Liver (tissue), 9 donors: ENCODE measurements around the gene NINJ1. TPM values are rescaled to one million over a fixed set of nuclear protein-coding genes. Genes with fewer than 3 reads are reported as not detected.

Experiments used
- DNase-seq: peaks from one replicate; pipeline ENCODE4 v3.0.0-alpha.2; 2017; ENCODE audit warnings: low spot score
- H3K27ac ChIP-seq, 2 donors: one replicate each; pipeline ENCODE4 v1.7.0; 2013; ENCODE audit warnings: inconsistent platforms in 2 of 2, low read length in 2 of 2, control low read depth in 1 of 2, low read depth in 1 of 2, mild to moderate bottlenecking in 1 of 2
- H3K27me3 ChIP-seq, 4 donors: one replicate each; pipeline versions ENCODE4 v1.6.1 to v1.7.0; 2013; ENCODE audit warnings: low read length in 3 of 4, inconsistent platforms in 1 of 4, mild to moderate bottlenecking in 1 of 4, moderate library complexity in 1 of 4; ENCODE audit not compliant: control insufficient read depth in 4 of 4, insufficient read depth in 4 of 4
- H3K36me3 ChIP-seq, 4 donors: one replicate each; pipeline versions ENCODE4 v1.6.1 to v1.7.0; 2013; ENCODE audit warnings: low read length in 3 of 4, mild to moderate bottlenecking in 3 of 4, low read depth in 1 of 4, moderate library complexity in 1 of 4; ENCODE audit not compliant: control insufficient read depth in 4 of 4, insufficient read depth in 3 of 4
- H3K4me1 ChIP-seq, 4 donors: one replicate each; pipeline versions ENCODE4 v1.6.1 to v1.7.0; 2013; ENCODE audit warnings: low read length in 3 of 4, mild to moderate bottlenecking in 3 of 4, moderate library complexity in 1 of 4; ENCODE audit not compliant: control insufficient read depth in 4 of 4, insufficient read depth in 4 of 4
- H3K4me3 ChIP-seq, 3 donors: one replicate each; pipeline versions ENCODE4 v1.6.1 to v1.7.0; 2013; ENCODE audit warnings: low read length in 3 of 3, control low read depth in 1 of 3, low read depth in 1 of 3, mild to moderate bottlenecking in 1 of 3
- H3K9ac ChIP-seq, 2 donors: one replicate each; pipeline ENCODE4 v1.7.0; 2013; ENCODE audit warnings: low read length in 2 of 2, mild to moderate bottlenecking in 2 of 2, moderate library complexity in 2 of 2, control low read depth in 1 of 2, low read depth in 1 of 2
- H3K9me3 ChIP-seq, 4 donors: one replicate each; pipeline versions ENCODE4 v1.6.1 to v1.7.0; 2013; ENCODE audit warnings: low read length in 3 of 4; ENCODE audit not compliant: control insufficient read depth in 4 of 4
- EGR1 ChIP-seq, 2 donors: IDR thresholded peaks; 2 replicates each; pipeline ENCODE4 v1.6.1; 2016 to 2018; ENCODE audit warnings: antibody characterized with exemption in 2 of 2, low read depth in 2 of 2
- FOXA1 ChIP-seq: IDR thresholded peaks from 2 replicates; pipeline ENCODE4 v1.6.1; 2016; ENCODE audit warnings: antibody characterized with exemption
- FOXA2 ChIP-seq: IDR thresholded peaks from 2 replicates; pipeline ENCODE4 v1.6.1; 2016; ENCODE audit warnings: antibody characterized with exemption
- GABPA ChIP-seq, 2 donors: IDR thresholded peaks in 1 of 2; conservative IDR thresholded peaks in 1 of 2; 2 replicates each; pipeline ENCODE4 v1.6.1; 2016; ENCODE audit warnings: antibody characterized with exemption in 2 of 2, mild to moderate bottlenecking in 1 of 2, moderate library complexity in 1 of 2
- HNF4A ChIP-seq, 2 donors: conservative IDR thresholded peaks; 2 replicates each; pipeline ENCODE4 v1.6.1; 2016; ENCODE audit warnings: antibody characterized with exemption in 2 of 2, mild to moderate bottlenecking in 2 of 2
- JUND ChIP-seq, 2 donors: IDR thresholded peaks; 2 replicates each; pipeline ENCODE4 v1.6.1; 2016; ENCODE audit warnings: antibody characterized with exemption in 2 of 2
- NR2F2 ChIP-seq: IDR thresholded peaks from 2 replicates; pipeline ENCODE4 v1.6.1; 2016; ENCODE audit warnings: antibody characterized with exemption
- RAD21 ChIP-seq, 2 donors: IDR thresholded peaks; 2 replicates each; pipeline ENCODE4 v1.6.1; 2016; ENCODE audit warnings: antibody characterized with exemption in 2 of 2, mild to moderate bottlenecking in 2 of 2
- SP1 ChIP-seq: IDR thresholded peaks from 2 replicates; pipeline ENCODE4 v1.6.1; 2018; ENCODE audit warnings: antibody characterized with exemption, mild to moderate bottlenecking
- TAF1 ChIP-seq: conservative IDR thresholded peaks from 2 replicates; pipeline ENCODE4 v1.6.1; 2016; ENCODE audit warnings: antibody characterized with exemption, mild to moderate bottlenecking
- YY1 ChIP-seq: IDR thresholded peaks from 2 replicates; pipeline ENCODE4 v1.6.1; 2016; ENCODE audit warnings: antibody characterized with exemption, mild to moderate bottlenecking
- WGBS: extraction: QIAGEN DNeasy Blood & Tissue Kit; methylation state at CpG from one replicate; pipeline ENCODE4 v1.1.7; 2013; 5-methylcytosine and 5-hydroxymethylcytosine counted together
- polyA plus RNA-seq, 2 donors: library from polyadenylated mRNA; stranded (reverse) in 1 of 2; unstranded in 1 of 2; fragments of 200-250 nt in 1 of 2; fragments of >200 nt in 1 of 2; fragmentation: Nextera tagmentation in 1 of 2; extraction: Ambion mirVana in 1 of 2; gene quantifications; one replicate each; pipeline versions ENCODE4 v1.2.1 to v1.2.3, GENCODE V29; 2013 to 2015
- total RNA-seq, 2 donors: library from RNA; depleted of rRNA; stranded (reverse); fragments of >200 nt; gene quantifications; one replicate each; pipeline ENCODE4 v1.2.3, GENCODE V29; 2014
- TF ChIP-seq, protein P1 (sequence below): fragments of 150-350 bp; IDR thresholded peaks from 2 replicates; pipeline ENCODE4 v1.5.1; 2017; ENCODE audit warnings: improper control_type of control experiment, low read depth, low read length; ENCODE audit not compliant: missing input control
- TF ChIP-seq, protein P2 (sequence below): IDR thresholded peaks from 2 replicates; pipeline ENCODE4 v1.6.1; 2016; ENCODE audit warnings: antibody characterized with exemption
- TF ChIP-seq, protein P3 (sequence below): IDR thresholded peaks from 2 replicates; pipeline ENCODE4 v1.6.1; 2016; ENCODE audit warnings: antibody characterized with exemption
- TF ChIP-seq, protein P4 (sequence below): IDR thresholded peaks from 2 replicates; pipeline ENCODE4 v1.6.1; 2016; ENCODE audit warnings: antibody characterized with exemption, mild to moderate bottlenecking
- donor health status: healthy.
- donor health status: healthy.
- donor health status: healthy.
- donor health status: healthy.
- donor health status: healthy.

NINJ1 gene
- total and polyA plus RNA-seq, 4 donors, result 31.2 to 72.1 (median 55.2) TPM

DNA sequence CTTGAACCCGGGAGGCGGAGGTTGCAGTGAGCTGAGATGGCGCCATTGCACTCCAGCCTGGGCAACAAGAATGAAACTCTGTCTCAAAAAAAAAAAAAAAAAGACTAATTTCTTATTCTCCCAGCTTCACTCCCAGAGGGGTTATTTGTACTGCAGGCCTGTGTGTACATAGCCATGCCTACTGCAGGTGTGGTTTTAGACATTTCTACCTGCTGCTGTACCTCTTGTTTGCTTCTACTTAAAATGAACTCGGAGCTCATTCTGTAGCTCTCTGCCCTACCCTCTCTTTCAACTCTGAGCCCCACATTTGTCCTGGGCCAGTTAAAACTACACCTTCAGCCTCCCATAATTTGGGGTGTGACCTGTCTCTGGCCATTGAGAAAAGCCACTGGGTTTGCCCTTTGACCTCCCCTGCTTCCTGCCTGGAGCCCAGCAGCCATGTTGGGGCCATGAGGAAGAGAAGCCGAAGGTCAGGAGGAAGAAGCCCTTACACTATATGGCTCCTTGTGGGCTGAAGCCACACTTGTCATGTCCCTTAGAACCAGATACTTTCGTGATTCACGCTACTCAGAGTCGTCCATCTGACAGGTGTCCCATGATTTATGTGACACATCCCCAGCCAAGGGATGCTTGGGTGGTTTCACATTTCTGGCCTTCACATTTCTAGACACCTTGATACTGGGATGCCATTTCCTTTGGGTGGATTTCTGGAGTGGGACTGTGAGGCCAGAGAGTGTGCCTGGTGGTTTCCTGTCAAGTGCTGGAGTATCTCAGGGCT is 47.4 kb downstream of the NINJ1 start:
- H3K9me3 ChIP-seq, result peaks cover 0 to 2% (median 0%) of the 10 kb centered on the region in 4 donors
- H3K36me3 ChIP-seq, result peaks cover 0 to 4% (median 0%) of the 10 kb centered on the region in 4 donors
- H3K4me3 ChIP-seq, result no peak overlapping the region
- no peaks in the 10 kb centered on the region for H3K27me3 ChIP-seq
- WGBS, result 93% methylated on average over 8 of the region's 8 CpGs
- H3K4me1 ChIP-seq, result no peaks in the 10 kb centered on the region
- H3K27ac ChIP-seq, result no peak overlapping the region
- no peak overlapping the region for H3K9ac ChIP-seq
- TF ChIP-seq JUND (IDR thresholded peaks at IDR 0.05) (no peak), EGR1 (IDR thresholded peaks at IDR 0.05; ENCODE audit: low read depth in 2 of 2) (no peak), SP1 (no peak), FOXA2 (no peak), RAD21 (IDR thresholded peaks at IDR 0.05) (no peak)
- TF ChIP-seq, protein P1, sequence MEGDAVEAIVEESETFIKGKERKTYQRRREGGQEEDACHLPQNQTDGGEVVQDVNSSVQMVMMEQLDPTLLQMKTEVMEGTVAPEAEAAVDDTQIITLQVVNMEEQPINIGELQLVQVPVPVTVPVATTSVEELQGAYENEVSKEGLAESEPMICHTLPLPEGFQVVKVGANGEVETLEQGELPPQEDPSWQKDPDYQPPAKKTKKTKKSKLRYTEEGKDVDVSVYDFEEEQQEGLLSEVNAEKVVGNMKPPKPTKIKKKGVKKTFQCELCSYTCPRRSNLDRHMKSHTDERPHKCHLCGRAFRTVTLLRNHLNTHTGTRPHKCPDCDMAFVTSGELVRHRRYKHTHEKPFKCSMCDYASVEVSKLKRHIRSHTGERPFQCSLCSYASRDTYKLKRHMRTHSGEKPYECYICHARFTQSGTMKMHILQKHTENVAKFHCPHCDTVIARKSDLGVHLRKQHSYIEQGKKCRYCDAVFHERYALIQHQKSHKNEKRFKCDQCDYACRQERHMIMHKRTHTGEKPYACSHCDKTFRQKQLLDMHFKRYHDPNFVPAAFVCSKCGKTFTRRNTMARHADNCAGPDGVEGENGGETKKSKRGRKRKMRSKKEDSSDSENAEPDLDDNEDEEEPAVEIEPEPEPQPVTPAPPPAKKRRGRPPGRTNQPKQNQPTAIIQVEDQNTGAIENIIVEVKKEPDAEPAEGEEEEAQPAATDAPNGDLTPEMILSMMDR, result no peak
- TF ChIP-seq, protein P2, sequence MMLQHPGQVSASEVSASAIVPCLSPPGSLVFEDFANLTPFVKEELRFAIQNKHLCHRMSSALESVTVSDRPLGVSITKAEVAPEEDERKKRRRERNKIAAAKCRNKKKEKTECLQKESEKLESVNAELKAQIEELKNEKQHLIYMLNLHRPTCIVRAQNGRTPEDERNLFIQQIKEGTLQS, result no peak
- DNase-seq, result no peak

DNA sequence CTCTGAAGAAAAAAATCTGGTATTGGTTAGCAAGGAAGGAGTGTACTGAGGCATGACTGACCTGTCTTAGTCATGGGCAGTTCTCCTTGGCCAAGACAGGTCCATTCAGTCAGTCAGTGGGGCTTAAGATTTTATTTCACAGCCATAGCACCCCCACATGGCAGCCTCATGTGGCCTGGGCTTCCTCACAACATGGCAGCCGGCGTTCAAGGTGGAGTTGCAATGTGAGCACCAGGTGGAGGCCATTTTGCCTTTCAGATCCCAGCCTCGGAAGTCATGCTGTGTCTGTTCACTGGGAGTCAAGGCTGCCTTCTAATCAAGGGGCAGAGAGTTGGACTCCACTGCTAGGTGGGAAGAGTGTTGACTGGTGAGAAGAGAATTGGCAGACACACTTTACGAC is 48.4 kb downstream of the NINJ1 start:
- no peak for DNase-seq
- 98% methylated on average over 4 of the region's 4 CpGs for WGBS
- Histone ChIP-seq H3K27me3 (no peaks in the 10 kb centered on the region), H3K36me3 (peaks cover 0 to 4% (median 0%) of the 10 kb centered on the region in 4 donors), H3K4me1 (no peaks in the 10 kb centered on the region), H3K9ac (no peak overlapping the region), H3K4me3 (no peak overlapping the region), H3K27ac (no peak overlapping the region), H3K9me3 (peaks cover 0 to 2% (median 0%) of the 10 kb centered on the region in 4 donors)
- TF ChIP-seq, protein P2, result no peak
- no peak for TF ChIP-seq HNF4A (conservative IDR thresholded peaks at IDR 0.05)

DNA sequence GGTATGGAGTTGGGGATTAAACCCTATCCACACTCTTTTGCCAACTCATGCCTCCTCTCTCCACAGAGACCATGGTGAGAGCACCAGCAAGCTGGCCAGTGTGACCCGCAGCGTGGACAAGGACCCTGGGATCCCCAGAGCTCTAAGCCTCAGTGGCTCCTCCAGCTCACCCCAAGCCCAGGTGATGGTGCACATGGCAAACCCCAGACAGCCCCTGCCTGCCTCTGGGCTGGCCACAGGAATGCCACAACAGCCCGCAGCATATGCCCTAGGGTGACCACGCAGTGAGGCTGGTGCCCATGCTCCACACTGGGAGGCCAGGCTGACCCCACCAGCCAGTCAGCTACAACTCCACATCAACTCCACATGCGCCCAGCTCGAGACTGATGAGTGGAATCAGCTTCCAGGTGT is 49.6 kb downstream of the NINJ1 start:
- H3K9ac ChIP-seq, result no peak overlapping the region
- peaks cover 0 to 2% (median 0%) of the 10 kb centered on the region in 4 donors for H3K9me3 ChIP-seq
- no peak overlapping the region for H3K4me3 ChIP-seq
- H3K27me3 ChIP-seq, result no peaks in the 10 kb centered on the region
- 96% methylated on average over 6 of the region's 6 CpGs for WGBS
- DNase-seq, result peak; percentile 27
- H3K27ac ChIP-seq, result no peak overlapping the region
- H3K4me1 ChIP-seq, result no peaks in the 10 kb centered on the region
- H3K36me3 ChIP-seq, result peaks cover 0 to 7% (median 0%) of the 10 kb centered on the region in 4 donors
- TF ChIP-seq SP1 (no peak), EGR1 (IDR thresholded peaks at IDR 0.05; ENCODE audit: low read depth in 2 of 2) (no peak), TAF1 (no peak), RAD21 (IDR thresholded peaks at IDR 0.05) (no peak), NR2F2 (no peak), HNF4A (conservative IDR thresholded peaks at IDR 0.05) (no peak), JUND (IDR thresholded peaks at IDR 0.05) (no peak), GABPA (IDR thresholded peaks at IDR 0.05 in 1 of 2, conservative IDR thresholded peaks at IDR 0.05 in 1 of 2) (no peak), YY1 (no peak), FOXA1 (no peak)
- TF ChIP-seq, protein P3, sequence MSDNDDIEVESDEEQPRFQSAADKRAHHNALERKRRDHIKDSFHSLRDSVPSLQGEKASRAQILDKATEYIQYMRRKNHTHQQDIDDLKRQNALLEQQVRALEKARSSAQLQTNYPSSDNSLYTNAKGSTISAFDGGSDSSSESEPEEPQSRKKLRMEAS, result no peak
- TF ChIP-seq, protein P1, result no peak
- TF ChIP-seq, protein P4, sequence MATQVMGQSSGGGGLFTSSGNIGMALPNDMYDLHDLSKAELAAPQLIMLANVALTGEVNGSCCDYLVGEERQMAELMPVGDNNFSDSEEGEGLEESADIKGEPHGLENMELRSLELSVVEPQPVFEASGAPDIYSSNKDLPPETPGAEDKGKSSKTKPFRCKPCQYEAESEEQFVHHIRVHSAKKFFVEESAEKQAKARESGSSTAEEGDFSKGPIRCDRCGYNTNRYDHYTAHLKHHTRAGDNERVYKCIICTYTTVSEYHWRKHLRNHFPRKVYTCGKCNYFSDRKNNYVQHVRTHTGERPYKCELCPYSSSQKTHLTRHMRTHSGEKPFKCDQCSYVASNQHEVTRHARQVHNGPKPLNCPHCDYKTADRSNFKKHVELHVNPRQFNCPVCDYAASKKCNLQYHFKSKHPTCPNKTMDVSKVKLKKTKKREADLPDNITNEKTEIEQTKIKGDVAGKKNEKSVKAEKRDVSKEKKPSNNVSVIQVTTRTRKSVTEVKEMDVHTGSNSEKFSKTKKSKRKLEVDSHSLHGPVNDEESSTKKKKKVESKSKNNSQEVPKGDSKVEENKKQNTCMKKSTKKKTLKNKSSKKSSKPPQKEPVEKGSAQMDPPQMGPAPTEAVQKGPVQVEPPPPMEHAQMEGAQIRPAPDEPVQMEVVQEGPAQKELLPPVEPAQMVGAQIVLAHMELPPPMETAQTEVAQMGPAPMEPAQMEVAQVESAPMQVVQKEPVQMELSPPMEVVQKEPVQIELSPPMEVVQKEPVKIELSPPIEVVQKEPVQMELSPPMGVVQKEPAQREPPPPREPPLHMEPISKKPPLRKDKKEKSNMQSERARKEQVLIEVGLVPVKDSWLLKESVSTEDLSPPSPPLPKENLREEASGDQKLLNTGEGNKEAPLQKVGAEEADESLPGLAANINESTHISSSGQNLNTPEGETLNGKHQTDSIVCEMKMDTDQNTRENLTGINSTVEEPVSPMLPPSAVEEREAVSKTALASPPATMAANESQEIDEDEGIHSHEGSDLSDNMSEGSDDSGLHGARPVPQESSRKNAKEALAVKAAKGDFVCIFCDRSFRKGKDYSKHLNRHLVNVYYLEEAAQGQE, result no peak
- TF ChIP-seq, protein P2, result no peak
